Measurements from ENCODE around the gene SOAT1.

GRCh38 chr1:179288977-179289376, 4.6 kb upstream of the SOAT1 start:
- TF ChIP-seq, protein P1, sequence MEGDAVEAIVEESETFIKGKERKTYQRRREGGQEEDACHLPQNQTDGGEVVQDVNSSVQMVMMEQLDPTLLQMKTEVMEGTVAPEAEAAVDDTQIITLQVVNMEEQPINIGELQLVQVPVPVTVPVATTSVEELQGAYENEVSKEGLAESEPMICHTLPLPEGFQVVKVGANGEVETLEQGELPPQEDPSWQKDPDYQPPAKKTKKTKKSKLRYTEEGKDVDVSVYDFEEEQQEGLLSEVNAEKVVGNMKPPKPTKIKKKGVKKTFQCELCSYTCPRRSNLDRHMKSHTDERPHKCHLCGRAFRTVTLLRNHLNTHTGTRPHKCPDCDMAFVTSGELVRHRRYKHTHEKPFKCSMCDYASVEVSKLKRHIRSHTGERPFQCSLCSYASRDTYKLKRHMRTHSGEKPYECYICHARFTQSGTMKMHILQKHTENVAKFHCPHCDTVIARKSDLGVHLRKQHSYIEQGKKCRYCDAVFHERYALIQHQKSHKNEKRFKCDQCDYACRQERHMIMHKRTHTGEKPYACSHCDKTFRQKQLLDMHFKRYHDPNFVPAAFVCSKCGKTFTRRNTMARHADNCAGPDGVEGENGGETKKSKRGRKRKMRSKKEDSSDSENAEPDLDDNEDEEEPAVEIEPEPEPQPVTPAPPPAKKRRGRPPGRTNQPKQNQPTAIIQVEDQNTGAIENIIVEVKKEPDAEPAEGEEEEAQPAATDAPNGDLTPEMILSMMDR (conservative IDR thresholded peaks at IDR 0.05 in 1 of 2, IDR thresholded peaks at IDR 0.05 in 1 of 2; ENCODE audit: extremely low read depth in 1 of 2, insufficient read depth in 1 of 2, low read depth in 1 of 2, low read length in 2 of 2): no peak
- TF ChIP-seq EZH2 (IDR thresholded peaks at IDR 0.05; ENCODE audit: borderline replicate concordance, low read length): no peak
